Naive thymus-derived CD4-positive, alpha-beta T cell (primary cell): ENCODE data around the gene ATP2A1. TPM values are rescaled to one million over a fixed set of nuclear protein-coding genes. Genes with fewer than 3 reads are reported as not detected.

Source experiments
- ATAC-seq: fragments of 150-1000 bp; cut with Tn5 transposase; 2 replicates; pipeline ENCODE4 v1.10.0; 2021; ENCODE audit warnings: mild to moderate bottlenecking, moderate library complexity
- CTCF ChIA-PET: fragments of 350-600 bp; sonication (Branson Sonifier 250); formaldehyde crosslinking; loops from one replicate; lab custom pipeline; 2021; ENCODE audit warnings: antibody characterized with exemption; lab: Charles Lee
- POLR2A ChIA-PET: fragments of 350-600 bp; sonication (Branson Sonifier 250); formaldehyde crosslinking; loops from one replicate; lab custom pipeline; 2021; ENCODE audit warnings: antibody characterized with exemption, inconsistent platforms; lab: Charles Lee
- DNase-seq, 9 donors: peaks; one replicate each; pipeline versions ENCODE4 v3.0.0 to v3.0.0-alpha.2; 2020 to 2022; ENCODE audit warnings: mixed read lengths in 1 of 9
- H3K27ac ChIP-seq: one replicate; pipeline ENCODE4 v1.7.0; 2013; ENCODE audit warnings: mild to moderate bottlenecking, low read depth, low read length, moderate library complexity
- H3K27me3 ChIP-seq, 2 donors: one replicate each; pipeline ENCODE4 v1.7.0; 2013; ENCODE audit warnings: low read length in 2 of 2, mild to moderate bottlenecking in 2 of 2, moderate library complexity in 2 of 2; ENCODE audit not compliant: control insufficient read depth in 2 of 2, insufficient read depth in 2 of 2
- H3K36me3 ChIP-seq, 3 experiments: 1 replicate in 2 of 3; 2 replicates in 1 of 3; pipeline ENCODE4 v1.7.0; 2013; ENCODE audit warnings: low read length in 3 of 3, mild to moderate bottlenecking in 3 of 3, moderate library complexity in 1 of 3; ENCODE audit not compliant: insufficient read depth in 3 of 3, control insufficient read depth in 2 of 3
- H3K4me1 ChIP-seq, 2 donors: one replicate each; pipeline ENCODE4 v1.7.0; 2013; ENCODE audit warnings: low read length in 2 of 2, mild to moderate bottlenecking in 2 of 2, moderate library complexity in 1 of 2; ENCODE audit not compliant: control insufficient read depth in 2 of 2, insufficient read depth in 2 of 2
- H3K4me3 ChIP-seq: 2 replicates; pipeline ENCODE4 v1.7.0; 2013; ENCODE audit warnings: mild to moderate bottlenecking, low read length
- H3K9me3 ChIP-seq, 3 experiments: 1 replicate in 2 of 3; 2 replicates in 1 of 3; pipeline ENCODE4 v1.7.0; 2013; ENCODE audit warnings: low read length in 3 of 3; ENCODE audit not compliant: control insufficient read depth in 2 of 3
- H3K27ac Mint-ChIP-seq, 9 donors: one replicate each; pipeline ENCODE4 v1.8.0; 2020 to 2022; ENCODE audit warnings: mixed read lengths in 9 of 9, mild to moderate bottlenecking in 8 of 9, moderate library complexity in 5 of 9, inconsistent platforms in 2 of 9
- H3K27me3 Mint-ChIP-seq, 5 donors: one replicate each; pipeline ENCODE4 v1.8.0; 2021 to 2022; ENCODE audit warnings: mixed read lengths in 5 of 5, mild to moderate bottlenecking in 1 of 5
- H3K36me3 Mint-ChIP-seq, 5 donors: one replicate each; pipeline ENCODE4 v1.8.0; 2020 to 2022; ENCODE audit warnings: mixed read lengths in 5 of 5, mild to moderate bottlenecking in 3 of 5, inconsistent platforms in 1 of 5
- H3K4me1 Mint-ChIP-seq, 7 donors: one replicate each; pipeline ENCODE4 v1.8.0; 2020 to 2022; ENCODE audit warnings: mixed read lengths in 7 of 7, mild to moderate bottlenecking in 3 of 7, inconsistent platforms in 1 of 7
- H3K4me3 Mint-ChIP-seq, 10 donors: one replicate each; pipeline ENCODE4 v1.8.0; 2020 to 2022; ENCODE audit warnings: mild to moderate bottlenecking in 10 of 10, mixed read lengths in 10 of 10, moderate library complexity in 6 of 10, inconsistent platforms in 2 of 10
- H3K9me3 Mint-ChIP-seq, 11 donors: one replicate each; pipeline ENCODE4 v1.8.0; 2020 to 2022; ENCODE audit warnings: mixed read lengths in 11 of 11, mild to moderate bottlenecking in 4 of 11, inconsistent platforms in 1 of 11, moderate library complexity in 1 of 11
- intact Hi-C, 2 donors: fragments of 100-400 bp; cut with micrococcal nuclease; formaldehyde crosslinking; loops; one replicate each; pipeline ENCODE4 v1.15.1; 2023
- polyA plus RNA-seq, 2 donors: library from polyadenylated mRNA; unstranded; fragments of 300-500 nt; fragmentation: Illumina TruSeq; gene quantifications; one replicate each; pipeline ENCODE4 v1.2.3, GENCODE V29; 2021
- total RNA-seq, 6 experiments: library from RNA in 5 of 6; stranded (reverse) in 5 of 6; gene quantifications; 1 replicate in 5 of 6; 2 replicates in 1 of 6; pipeline ENCODE4 v1.2.3 and lab custom pipeline; 2021 to 2026

ATP2A1 gene
- total and polyA plus RNA-seq, 7 experiments from 2014 or later = 0.32 to 1.6 (median 0.89) TPM; not detected in 2

GRCh38 chr16:28898942-28899341, 20.7 kb downstream of the ATP2A1 start:
- DNase-seq = no peak
- no peaks in the 10 kb centered on the region for H3K4me1 ChIP-seq
- no peaks in the 10 kb centered on the region for H3K27me3 Mint-ChIP-seq
- POLR2A ChIA-PET = interaction anchor here (0.6 kb wide), 1 partner anchor 16 kb away, joined by 3 read pairs; no protein-coding TSS in a partner anchor
- peak overlapping the region in 2 of 9 donors; percentile 13 to 36 for H3K27ac Mint-ChIP-seq
- intact Hi-C loops = no loop called here
- H3K4me3 Mint-ChIP-seq = no peak overlapping the region
- H3K27me3 ChIP-seq = no peaks in the 10 kb centered on the region
- CTCF ChIA-PET = no interaction called here
- no peak overlapping the region for H3K4me3 ChIP-seq
- H3K36me3 ChIP-seq = no peaks in the 10 kb centered on the region
- H3K36me3 Mint-ChIP-seq = peaks cover 0 to 5% (median 0%) of the 10 kb centered on the region in 5 donors
- H3K9me3 Mint-ChIP-seq = no peaks in the 10 kb centered on the region
- H3K27ac ChIP-seq = no peak overlapping the region
- H3K9me3 ChIP-seq = no peaks in the 10 kb centered on the region
- ATAC-seq = no peak
- peaks cover 0 to 3% (median 0%) of the 10 kb centered on the region in 7 donors for H3K4me1 Mint-ChIP-seq

- no peaks in the 10 kb centered on the region for H3K27me3 Mint-ChIP-seq
- no peaks in the 10 kb centered on the region for H3K9me3 Mint-ChIP-seq
- intact Hi-C loops = no loop called here
- no peaks in the 10 kb centered on the region for H3K27me3 ChIP-seq
- H3K27ac ChIP-seq = no peak overlapping the region
- no peak for ATAC-seq
- H3K4me3 Mint-ChIP-seq = no peak overlapping the region
- H3K9me3 ChIP-seq = no peaks in the 10 kb centered on the region
- H3K36me3 ChIP-seq = peaks cover 0 to 10% (median 0%) of the 10 kb centered on the region in 3 experiments
- peaks cover 0 to 3% (median 0%) of the 10 kb centered on the region in 7 donors for H3K4me1 Mint-ChIP-seq
- H3K27ac Mint-ChIP-seq = peak overlapping the region in 1 of 9 donors; percentile 46
- ChIA-PET CTCF (interaction anchor here (0.7 kb wide), 1 partner anchor 45 kb away, joined by 3 read pairs; no protein-coding TSS in a partner anchor), POLR2A (interaction anchor here (1.0 kb wide), 1 partner anchor 12 kb away, joined by 3 read pairs; no protein-coding TSS in a partner anchor)
- H3K36me3 Mint-ChIP-seq = peaks cover 0 to 5% (median 0%) of the 10 kb centered on the region in 5 donors
- DNase-seq = no peak
- no peak overlapping the region for H3K4me3 ChIP-seq
- no peaks in the 10 kb centered on the region for H3K4me1 ChIP-seq
These were observed 21.7 kb downstream of the ATP2A1 start for GRCh38 chr16:28899882-28900590.

DNA sequence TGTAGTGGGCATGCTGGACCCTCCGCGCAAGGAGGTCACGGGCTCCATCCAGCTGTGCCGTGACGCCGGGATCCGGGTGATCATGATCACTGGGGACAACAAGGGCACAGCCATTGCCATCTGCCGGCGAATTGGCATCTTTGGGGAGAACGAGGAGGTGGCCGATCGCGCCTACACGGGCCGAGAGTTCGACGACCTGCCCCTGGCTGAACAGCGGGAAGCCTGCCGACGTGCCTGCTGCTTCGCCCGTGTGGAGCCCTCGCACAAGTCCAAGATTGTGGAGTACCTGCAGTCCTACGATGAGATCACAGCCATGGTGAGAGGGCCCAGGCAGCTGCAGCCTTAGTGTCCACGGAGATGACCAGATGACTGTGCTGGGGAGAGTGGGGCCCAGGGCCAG, 22.3 kb downstream of the ATP2A1 start:
- Histone ChIP-seq H3K4me3 (no peak overlapping the region), H3K4me1 (no peaks in the 10 kb centered on the region), H3K9me3 (no peaks in the 10 kb centered on the region), H3K27me3 (no peaks in the 10 kb centered on the region), H3K36me3 (peaks cover 0 to 16% (median 0%) of the 10 kb centered on the region in 3 experiments), H3K27ac (no peak overlapping the region)
- intact Hi-C loops = no loop called here
- Mint-ChIP-seq H3K36me3 (peaks cover 0 to 5% (median 0%) of the 10 kb centered on the region in 5 donors), H3K4me3 (no peak overlapping the region), H3K9me3 (no peaks in the 10 kb centered on the region), H3K27ac (peak overlapping the region in 1 of 9 donors; percentile 51), H3K27me3 (no peaks in the 10 kb centered on the region), H3K4me1 (peaks cover 0 to 3% (median 0%) of the 10 kb centered on the region in 7 donors)
- CTCF ChIA-PET = no interaction called here
- DNase-seq = no peak
- POLR2A ChIA-PET = interaction anchor here (1.0 kb wide), 1 partner anchor 12 kb away, joined by 3 read pairs; no protein-coding TSS in a partner anchor
- ATAC-seq = no peak

DNA sequence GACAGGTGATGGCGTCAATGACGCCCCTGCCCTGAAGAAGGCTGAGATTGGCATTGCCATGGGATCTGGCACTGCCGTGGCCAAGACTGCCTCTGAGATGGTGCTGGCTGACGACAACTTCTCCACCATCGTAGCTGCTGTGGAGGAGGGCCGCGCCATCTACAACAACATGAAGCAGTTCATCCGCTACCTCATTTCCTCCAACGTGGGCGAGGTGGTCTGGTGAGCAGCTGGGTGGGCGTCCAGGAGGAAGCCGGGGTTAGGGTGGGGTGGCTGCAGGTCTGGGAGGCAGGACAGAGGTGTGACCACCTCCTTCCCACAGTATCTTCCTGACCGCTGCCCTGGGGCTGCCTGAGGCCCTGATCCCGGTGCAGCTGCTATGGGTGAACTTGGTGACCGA, 23.6 kb downstream of the ATP2A1 start:
- Histone ChIP-seq H3K36me3 (peaks cover 0 to 25% (median 0%) of the 10 kb centered on the region in 3 experiments), H3K4me3 (no peak overlapping the region), H3K9me3 (no peaks in the 10 kb centered on the region), H3K4me1 (no peaks in the 10 kb centered on the region), H3K27ac (no peak overlapping the region), H3K27me3 (no peaks in the 10 kb centered on the region)
- DNase-seq = no peak
- peaks cover 0 to 3% (median 0%) of the 10 kb centered on the region in 7 donors for H3K4me1 Mint-ChIP-seq
- no peak overlapping the region for H3K4me3 Mint-ChIP-seq
- no peaks in the 10 kb centered on the region for H3K27me3 Mint-ChIP-seq
- intact Hi-C loops = no loop called here
- H3K36me3 Mint-ChIP-seq = peaks cover 0 to 5% (median 0%) of the 10 kb centered on the region in 5 donors
- POLR2A ChIA-PET = no interaction called here
- CTCF ChIA-PET = no interaction called here
- H3K27ac Mint-ChIP-seq = peak overlapping the region in 1 of 9 donors; percentile 10
- H3K9me3 Mint-ChIP-seq = peaks cover 0 to 1% (median 0%) of the 10 kb centered on the region in 11 donors
- ATAC-seq = no peak

DNA sequence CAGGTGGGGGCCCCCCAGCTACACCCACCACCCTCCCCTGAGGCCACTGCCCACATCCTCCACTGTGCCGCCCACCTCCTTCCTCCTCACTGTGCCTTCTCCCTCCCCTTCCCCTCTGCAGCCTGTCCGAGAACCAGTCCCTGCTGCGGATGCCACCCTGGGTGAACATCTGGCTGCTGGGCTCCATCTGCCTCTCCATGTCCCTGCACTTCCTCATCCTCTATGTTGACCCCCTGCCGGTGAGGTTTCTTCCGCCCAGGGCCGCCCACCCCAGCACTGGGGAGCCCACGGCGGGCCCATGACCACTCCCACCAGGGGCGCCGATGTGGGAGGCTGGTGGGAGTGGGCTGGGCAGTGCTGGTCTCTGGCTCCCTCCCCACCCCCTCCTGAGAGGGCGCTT, 24.6 kb downstream of the ATP2A1 start:
- Mint-ChIP-seq H3K36me3 (peaks cover 0 to 3% (median 0%) of the 10 kb centered on the region in 5 donors), H3K27ac (peak overlapping the region in 1 of 9 donors; percentile 80), H3K4me1 (peaks cover 0 to 3% (median 0%) of the 10 kb centered on the region in 7 donors), H3K4me3 (no peak overlapping the region), H3K27me3 (no peaks in the 10 kb centered on the region), H3K9me3 (peaks cover 0 to 1% (median 0%) of the 10 kb centered on the region in 11 donors)
- no peaks in the 10 kb centered on the region for H3K9me3 ChIP-seq
- intact Hi-C loops = no loop called here
- H3K4me3 ChIP-seq = no peak overlapping the region
- peaks cover 0 to 25% (median 0%) of the 10 kb centered on the region in 3 experiments for H3K36me3 ChIP-seq
- POLR2A ChIA-PET = no interaction called here
- no peak for DNase-seq
- no peak overlapping the region for H3K27ac ChIP-seq
- no peaks in the 10 kb centered on the region for H3K27me3 ChIP-seq
- peak; percentile 40 for ATAC-seq
- CTCF ChIA-PET = interaction anchor here (0.6 kb wide), 1 partner anchor 85 kb away, joined by 7 read pairs; no protein-coding TSS in a partner anchor
- no peaks in the 10 kb centered on the region for H3K4me1 ChIP-seq

DNA sequence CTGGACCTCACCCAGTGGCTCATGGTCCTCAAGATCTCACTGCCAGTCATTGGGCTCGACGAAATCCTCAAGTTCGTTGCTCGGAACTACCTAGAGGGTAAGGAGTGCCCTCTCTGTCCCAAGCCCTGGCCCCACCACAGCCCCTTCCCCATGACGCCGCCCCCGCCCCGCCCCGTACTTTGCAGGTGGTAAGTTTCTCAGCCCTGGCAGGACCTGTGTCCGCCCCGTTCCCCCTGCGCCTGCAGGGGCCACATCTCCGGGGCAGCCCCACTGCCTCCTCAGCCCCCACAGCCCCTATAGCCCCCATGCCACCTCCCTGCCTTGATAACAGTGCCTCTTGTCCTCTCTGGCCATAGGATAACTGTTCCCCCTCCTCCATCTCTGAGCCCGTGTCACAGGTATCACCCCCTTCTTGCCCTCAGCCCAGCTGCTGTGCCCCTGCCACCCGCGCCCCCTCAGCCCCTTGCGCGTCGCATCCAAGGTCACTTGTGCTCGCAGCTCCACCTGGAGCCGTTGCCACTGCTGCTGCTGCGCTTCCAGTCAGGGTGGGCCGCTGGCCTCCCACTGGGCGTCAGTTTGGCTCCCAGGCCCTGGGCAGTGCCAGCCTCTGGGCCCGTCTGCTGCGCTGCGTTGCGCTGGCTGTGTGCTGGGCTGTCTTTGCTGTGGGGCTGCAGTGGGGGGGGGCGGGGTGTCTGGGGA, 25.2 kb downstream of the ATP2A1 start:
- ATAC-seq (peak; percentile 6), DNase-seq (no peak)
- H3K27ac ChIP-seq = no peak overlapping the region
- POLR2A ChIA-PET = no interaction called here
- no peaks in the 10 kb centered on the region for H3K9me3 ChIP-seq
- CTCF ChIA-PET = interaction anchor here (0.6 kb wide), 1 partner anchor 84 kb away, joined by 7 read pairs; no protein-coding TSS in a partner anchor
- Mint-ChIP-seq H3K4me3 (no peak overlapping the region), H3K36me3 (peaks cover 0 to 3% (median 0%) of the 10 kb centered on the region in 5 donors), H3K9me3 (peaks cover 0 to 1% (median 0%) of the 10 kb centered on the region in 11 donors), H3K27me3 (no peaks in the 10 kb centered on the region), H3K4me1 (peaks cover 0 to 3% (median 0%) of the 10 kb centered on the region in 7 donors), H3K27ac (peak overlapping the region in 1 of 9 donors; percentile 23)
- no peak overlapping the region for H3K4me3 ChIP-seq
- intact Hi-C loops = no loop called here
- no peaks in the 10 kb centered on the region for H3K27me3 ChIP-seq
- H3K4me1 ChIP-seq = no peaks in the 10 kb centered on the region
- H3K36me3 ChIP-seq = peaks cover 0 to 30% (median 0%) of the 10 kb centered on the region in 3 experiments
